ENCODE results near the gene GTF2E1.

GTF2E1 gene

GRCh38 chr3:120798346-120798745, 55.8 kb downstream of the GTF2E1 start:
- no peak for DNase-seq (ENCODE audit: low read depth in 2 of 2)

GRCh38 chr3:120800625-120801024, 58.1 kb downstream of the GTF2E1 start:
- DNase-seq (ENCODE audit: low read depth in 2 of 2) = no peak

GRCh38 chr3:120801484-120801883, 58.9 kb downstream of the GTF2E1 start:
- no peak for DNase-seq (ENCODE audit: low read depth in 2 of 2)

- DNase-seq (ENCODE audit: low read depth in 2 of 2) = no peak
Observed at GRCh38 chr3:120802916-120803315, 60.4 kb downstream of the GTF2E1 start.

GRCh38 chr3:120816728-120817127, 74.2 kb downstream of the GTF2E1 start:
- no peak for DNase-seq (ENCODE audit: low read depth in 2 of 2)

- no peak for DNase-seq (ENCODE audit: low read depth in 2 of 2)
Observed at GRCh38 chr3:120820748-120821147, 78.2 kb downstream of the GTF2E1 start.

GRCh38 chr3:120821426-120821825, 78.9 kb downstream of the GTF2E1 start:
- no peak for DNase-seq (ENCODE audit: low read depth in 2 of 2)

- no peak for DNase-seq (ENCODE audit: low read depth in 2 of 2)
Observed at GRCh38 chr3:120823156-120823555, 80.6 kb downstream of the GTF2E1 start.

GRCh38 chr3:120824613-120825012, 82.1 kb downstream of the GTF2E1 start:
- no peak for DNase-seq (ENCODE audit: low read depth in 2 of 2)

GRCh38 chr3:120828796-120829195, 86.3 kb downstream of the GTF2E1 start:
- no peak for DNase-seq (ENCODE audit: low read depth in 2 of 2)

- no peak for DNase-seq (ENCODE audit: low read depth in 2 of 2)
Observed at GRCh38 chr3:120831066-120831465, 88.5 kb downstream of the GTF2E1 start.
